Prostate gland (tissue), 2 donors: Measurements from ENCODE around the gene PAK1IP1. TPM values are rescaled to one million over a fixed set of nuclear protein-coding genes. Genes with fewer than 3 reads are reported as not detected.
A peak's percentile ranks its signal among the peaks of the same experiment; 100 is the strongest.
"Not testable (repeated sequence)": the region's sequence is repeated elsewhere in the genome, so short reads cannot be mapped to it uniquely, and the experiment has no call there.

Experiments used
- DNase-seq: peaks from one replicate; pipeline ENCODE4 v3.0.0-alpha.2; 2019; ENCODE audit warnings: low spot score
- H3K27ac ChIP-seq, 2 donors: fragments of 200-600 bp; sonication (generic); 2 replicates each; pipeline ENCODE4 v1.5.1; 2017 to 2019
- H3K27me3 ChIP-seq: fragments of 200-600 bp; sonication (generic); replicated peaks from 2 replicates; pipeline ENCODE4 v1.5.1; 2019; ENCODE audit not compliant: insufficient read depth
- H3K36me3 ChIP-seq, 2 donors: fragments of 200-600 bp; sonication (generic); 1 replicate in 1 of 2; 2 replicates in 1 of 2; pipeline versions ENCODE4 v1.5.1 to v1.8.1; 2017 to 2019
- H3K4me1 ChIP-seq: fragments of 200-600 bp; sonication (generic); replicated peaks from 2 replicates; pipeline ENCODE4 v1.5.1; 2019
- H3K4me3 ChIP-seq, 2 donors: fragments of 200-600 bp; sonication (generic); 2 replicates each; pipeline ENCODE4 v1.5.1; 2017 to 2019
- H3K9me3 ChIP-seq: fragments of 200-600 bp; sonication (generic); 2 replicates; pipeline ENCODE4 v1.5.1; 2017
- CTCF ChIP-seq, 4 experiments: fragments of 200-600 bp in 2 of 4; fragments of 450-650 bp in 2 of 4; sonication (generic) in 2 of 4; IDR thresholded peaks; 1 replicate in 3 of 4; 2 replicates in 1 of 4; pipeline ENCODE4 v1.5.1; 2016 to 2019; ENCODE audit warnings: antibody characterized with exemption in 4 of 4, mild to moderate bottlenecking in 2 of 4, moderate library complexity in 2 of 4
- POLR2A ChIP-seq: fragments of 450-650 bp; IDR thresholded peaks from one replicate; pipeline ENCODE4 v1.6.1; 2016; ENCODE audit warnings: antibody characterized with exemption, mild to moderate bottlenecking
- POLR2AphosphoS5 ChIP-seq: sonication (generic); formaldehyde crosslinking; IDR thresholded peaks from one replicate; pipeline ENCODE4 v1.6.1; 2017; ENCODE audit warnings: antibody characterized with exemption
- WGBS: methylation state at CpG from one replicate; pipeline ENCODE4 v1.1.5; 2018; 5-methylcytosine and 5-hydroxymethylcytosine counted together
- intact Hi-C: fragments of 100-400 bp; cut with DNase I; formaldehyde crosslinking; loops from one replicate; pipeline ENCODE4 v1.14.2; 2022
- total RNA-seq, 2 donors: library from RNA; depleted of rRNA; stranded (reverse); fragments of >200 nt; gene quantifications; one replicate each; pipeline ENCODE4 v1.1.0, GENCODE V29; 2016

PAK1IP1 gene
- total RNA-seq, result 10 to 100 TPM; 12.2 to 36.7 TPM

GRCh38 chr6:10694302-10695085 is at the start of gene PAK1IP1, which contains the start of gene C6orf52:
Gene PAK1IP1 (plus strand): TSS chr6:10694972. CDS start chr6:10694986, 14 bp downstream.
Gene C6orf52 (minus strand): TSS chr6:10694616. CDS start chr6:10687550, 7,066 bp downstream.
- TF ChIP-seq POLR2AphosphoS5 (peak; percentile 92), POLR2A (peak; percentile 80), CTCF (IDR thresholded peaks at IDR 0.05) (peak in 1 of 4 experiments; percentile 4)
- Histone ChIP-seq H3K9me3 (no peaks in the 10 kb centered on the region), H3K36me3 (no peaks in the 10 kb centered on the region), H3K4me3 (peak within 1 kb of the TSS; percentile 68 to 90), H3K27ac (peak within 1 kb of the TSS; percentile 92 to 94), H3K4me1 (peaks cover 9% of the 10 kb centered on the region), H3K27me3 (no peaks in the 10 kb centered on the region)
- under 1% methylated on average over 53 of the region's 53 CpGs for WGBS
- DNase-seq, result peak; percentile 94
- intact Hi-C loops, result loop anchor here (2.0 to 10.0 kb wide), 2 partner anchors 28 to 80 kb away; partner anchors contain the start of gene TMEM14C

- 75% methylated on average over 12 of the region's 12 CpGs for WGBS
- intact Hi-C loops, result no loop called here
- DNase-seq, result no peak
- no peaks in the 10 kb centered on the region for H3K27me3 ChIP-seq
- no peaks in the 10 kb centered on the region for H3K36me3 ChIP-seq
- no peaks in the 10 kb centered on the region for H3K9me3 ChIP-seq
- no peaks in the 10 kb centered on the region for H3K4me1 ChIP-seq
- TF ChIP-seq CTCF (IDR thresholded peaks at IDR 0.05) (no peak), POLR2A (no peak), POLR2AphosphoS5 (no peak)
- no peak overlapping the region for H3K4me3 ChIP-seq
- no peak overlapping the region for H3K27ac ChIP-seq
These were observed 39.2 kb upstream of the PAK1IP1 start for GRCh38 chr6:10655508-10656055.

GRCh38 chr6:10658910-10659698 is 35.7 kb upstream of the PAK1IP1 start:
- H3K4me1 ChIP-seq, result no peaks in the 10 kb centered on the region
- H3K27ac ChIP-seq, result peak overlapping the region in 1 of 2 donors; percentile 45

GRCh38 chr6:10659699-10660348 is 34.9 kb upstream of the PAK1IP1 start:
- peak overlapping the region in 1 of 2 donors; percentile 45 for H3K27ac ChIP-seq
- no peaks in the 10 kb centered on the region for H3K4me1 ChIP-seq
- TF ChIP-seq POLR2A (no peak), CTCF (IDR thresholded peaks at IDR 0.05) (no peak), POLR2AphosphoS5 (no peak)
- H3K36me3 ChIP-seq, result no peaks in the 10 kb centered on the region
- no peak for DNase-seq
- no peaks in the 10 kb centered on the region for H3K9me3 ChIP-seq
- 91% methylated on average over 38 of the region's 48 CpGs for WGBS
- H3K4me3 ChIP-seq, result peak overlapping the region; percentile 2 to 18
- no peaks in the 10 kb centered on the region for H3K27me3 ChIP-seq
- intact Hi-C loops, result no loop called here

More at GRCh38 chr6:10658910-10659698, 35.7 kb upstream of the PAK1IP1 start:
- WGBS, result 92% methylated on average over 24 of the region's 24 CpGs
- H3K36me3 ChIP-seq, result no peaks in the 10 kb centered on the region
- intact Hi-C loops, result no loop called here
- peak overlapping the region; percentile 2 to 18 for H3K4me3 ChIP-seq
- no peaks in the 10 kb centered on the region for H3K9me3 ChIP-seq
- no peaks in the 10 kb centered on the region for H3K27me3 ChIP-seq
- TF ChIP-seq POLR2A, result no peak
- no peak for TF ChIP-seq CTCF (IDR thresholded peaks at IDR 0.05)
- TF ChIP-seq POLR2AphosphoS5, result no peak
- DNase-seq, result no peak

- H3K4me3 ChIP-seq, DNase-seq, H3K27me3 ChIP-seq, intact Hi-C loops, H3K9me3 ChIP-seq, H3K4me1 ChIP-seq, H3K36me3 ChIP-seq, H3K27ac ChIP-seq: not testable (repeated sequence)
- 90% methylated on average over 11 of the region's 11 CpGs for WGBS
These were observed 34.2 kb upstream of the PAK1IP1 start for GRCh38 chr6:10660431-10661191.
